GM19452 (cell line): Measurements from ENCODE around the gene HSPD1.

Experiments used
- ATAC-seq: cut with Tn5 transposase; IDR thresholded peaks from one replicate; pipeline ENCODE4 v1.9.1; 2021; ENCODE audit not compliant: unreplicated experiment

The HSPD1 gene

DNA sequence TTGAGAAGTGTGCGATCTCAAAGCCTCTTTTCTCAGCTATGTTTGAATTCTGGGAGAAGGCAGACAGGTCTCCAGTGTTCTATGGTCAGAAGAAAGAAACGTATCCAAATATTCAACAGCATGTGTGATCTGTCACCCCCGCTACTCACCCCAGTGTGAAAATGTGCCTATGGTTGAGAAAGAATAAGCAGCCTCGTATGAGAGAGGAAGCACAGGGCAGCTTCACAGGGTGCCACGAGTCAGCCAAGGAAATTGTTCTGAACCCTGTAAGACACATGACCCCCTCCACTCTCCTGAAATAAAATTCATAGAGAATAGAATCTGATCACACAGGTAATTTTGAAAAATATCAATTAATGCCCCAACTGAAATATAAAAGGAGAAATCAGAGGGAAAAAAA lies 56.8 kb downstream of the HSPD1 start:
- no peak for ATAC-seq

DNA sequence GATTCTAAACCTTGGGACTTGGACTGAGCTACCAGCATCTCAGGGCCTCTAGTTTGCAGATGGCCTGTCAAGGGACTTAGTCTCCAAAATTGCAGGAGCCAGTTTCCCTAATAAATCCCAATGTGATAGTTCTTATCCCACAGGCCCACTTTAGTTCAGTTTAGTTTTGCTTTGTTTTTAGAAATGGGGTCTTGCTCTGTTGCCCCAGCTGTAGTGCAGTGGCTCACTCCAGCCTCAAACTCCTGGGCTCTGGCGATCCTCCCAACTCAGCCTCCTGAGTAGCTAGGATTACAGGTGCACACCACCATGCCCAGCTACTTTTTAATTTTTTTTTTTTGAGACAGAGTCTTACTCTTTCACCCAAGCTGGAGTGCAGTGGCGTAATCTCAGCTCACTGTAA lies 62.3 kb downstream of the HSPD1 start:
- no peak for ATAC-seq
